ENCODE results near the gene GLI3. TPM values are rescaled to one million over a fixed set of nuclear protein-coding genes. Genes with fewer than 3 reads are reported as not detected.
A peak's percentile ranks its signal among the peaks of the same experiment; 100 is the strongest.

The GLI3 gene
- total and polyA plus RNA-seq, 2 of the 4 experiments (the other 2 are of a cell fraction): 1.3 to 3.9 TPM

- TF ChIP-seq MAFK (IDR thresholded peaks at IDR 0.05; ENCODE audit: low read depth, low read length): no peak
- 0 out of 2 replicates have a peak, but pooled peaks have one; percentile 26 for TF ChIP-seq BHLHE40 (IDR thresholded peaks at IDR 0.05; ENCODE audit: low read depth, low read length)
- peak; percentile 21; the same call in 1 of the 2 replicates for TF ChIP-seq RAD21 (IDR thresholded peaks at IDR 0.05; ENCODE audit: low read length)
Observed at GRCh38 chr7:41955893-41956675, 280.9 kb downstream of the GLI3 start (continued).

- H3K9me1 ChIP-seq (ENCODE audit: insufficient read depth, low read length): peaks cover 19% of the 10 kb centered on the region
- peak overlapping the region; percentile 26; the same call in 1 of the 2 replicates for H3K4ac ChIP-seq (ENCODE audit: low read depth, low read length)
- no peak overlapping the region for H2AK9ac ChIP-seq (replicated peaks; ENCODE audit: low read depth, low read length, poor library complexity)
- no peak overlapping the region for H2AFZ ChIP-seq (replicated peaks; ENCODE audit: low read length, poor library complexity)
- H2BK15ac ChIP-seq (ENCODE audit: low read depth, low read length): peak overlapping the region; percentile 77; the same call in 1 of the 3 replicates
- CTCF ChIA-PET: interaction anchor here (0.8 to 2.2 kb wide), 4 partner anchors 12 to 921 kb away, joined by 3 to 13 read pairs (median 5); no protein-coding TSS in a partner anchor
- dilution Hi-C loops (cut with HindIII; ENCODE audit: low sequenced_read_pairs, unreplicated experiment) (no loop called here), intact Hi-C loops (cut with micrococcal nuclease) (no loop called here), in situ Hi-C loops (cut with MboI; ENCODE audit: low sequenced_read_pairs) (no loop called here)
- peak overlapping the region; percentile 50; the same call in 1 of the 2 replicates for H3K14ac ChIP-seq (replicated peaks; ENCODE audit: low read depth, low read length)
- H3K9me3 ChIP-seq (ENCODE audit: control insufficient read depth, insufficient read depth, low read length): no peaks in the 10 kb centered on the region
- no peaks in the 10 kb centered on the region for H3K27me3 ChIP-seq (ENCODE audit: control insufficient read depth, insufficient read depth, low read length)
- no peak overlapping the region for H3K4me2 ChIP-seq (ENCODE audit: low read depth, low read length)
- no peak overlapping the region for H3K4me3 ChIP-seq (ENCODE audit: insufficient read depth, low read depth, low read length)
- H2BK20ac ChIP-seq (ENCODE audit: low read depth, low read length): peak overlapping the region; percentile 70; the same call in 1 of the 2 replicates
- no peak overlapping the region for H2BK5ac ChIP-seq (ENCODE audit: low read depth, low read length, poor library complexity, severe bottlenecking)
- no peaks in the 10 kb centered on the region for H4K20me1 ChIP-seq (ENCODE audit: insufficient read depth, low read length)
- H2AK5ac ChIP-seq (ENCODE audit: low read depth, low read length): no peak overlapping the region
- peaks cover 15% of the 10 kb centered on the region for H3K4me1 ChIP-seq (ENCODE audit: control insufficient read depth, insufficient read depth, low read length)
- peak; percentile 47 for ATAC-seq (ENCODE audit: low read depth)
- no peaks in the 10 kb centered on the region for H3K79me1 ChIP-seq (ENCODE audit: low read depth in 1 of 2, low read length in 2 of 2)
- peak overlapping the region; percentile 78 for H2BK120ac ChIP-seq (ENCODE audit: low read depth, low read length)
- no peaks in the 10 kb centered on the region for H3K36me3 ChIP-seq (ENCODE audit: control insufficient read depth, insufficient read depth, low read length)
- H4K5ac ChIP-seq (ENCODE audit: low read depth, low read length): no peak overlapping the region; the same call in 1 of the 2 replicates
- 0 out of 2 replicates have a peak overlapping the region, but pooled peaks have one; percentile 10 for H3K23ac ChIP-seq (ENCODE audit: low read depth, low read length)
- H3K18ac ChIP-seq (ENCODE audit: low read depth, low read length): no peak overlapping the region
- WGBS, 2 experiments (ENCODE audit: extremely low coverage in 2 of 2, insufficient read length in 1 of 2): no CpG with 5 or more reads among the region's 3 CpGs
- peak overlapping the region; percentile 27; the same call in 1 of the 2 replicates for H4K91ac ChIP-seq (ENCODE audit: insufficient read depth, low read depth, low read length)
- H4K8ac ChIP-seq (ENCODE audit: low read depth in 2 of 2, low read length in 2 of 2): 0 out of 4 replicates have a peak overlapping the region, but pooled peaks of 1 of the 2 experiments have one; percentile 10
- no peak overlapping the region for H3K56ac ChIP-seq (ENCODE audit: extremely low read depth, insufficient read depth, low read length)
- BruUV-seq (replicated peaks): no TSS peak
- H3K9ac ChIP-seq (ENCODE audit: low read depth, low read length): no peak overlapping the region
- H3K27ac ChIP-seq (ENCODE audit: insufficient read depth, low read length): peak overlapping the region; percentile 24; the same call in 1 of the 2 replicates
- no peak for DNase-seq
- POLR2A ChIA-PET (ENCODE audit: unreplicated experiment): interaction anchor here (0.6 to 1.0 kb wide), 2 partner anchors 13 to 781 kb away, joined by 3 read pairs; no protein-coding TSS in a partner anchor
- no peak for TF ChIP-seq NFE2L2 (IDR thresholded peaks at IDR 0.05; ENCODE audit: low read depth, low read length)
- no peak for TF ChIP-seq CEBPB (IDR thresholded peaks at IDR 0.05; ENCODE audit: low read depth, low read length)
- TF ChIP-seq ELK1 (IDR thresholded peaks at IDR 0.05; ENCODE audit: borderline replicate concordance, low read depth, low read length): no peak
- TF ChIP-seq MAZ (IDR thresholded peaks at IDR 0.05; ENCODE audit: borderline replicate concordance, low read depth, low read length): no peak
- no peak for TF ChIP-seq FOS (IDR thresholded peaks at IDR 0.05; ENCODE audit: low read depth, low read length)
- TF ChIP-seq USF2 (IDR thresholded peaks at IDR 0.05; ENCODE audit: low read depth, low read length): no peak
- no peak for TF ChIP-seq POLR2A (IDR thresholded peaks at IDR 0.05; ENCODE audit: low read depth, low read length)
- no peak for TF ChIP-seq RFX5 (IDR thresholded peaks at IDR 0.05; ENCODE audit: low read depth, low read length)
- TF ChIP-seq BHLHE40 (IDR thresholded peaks at IDR 0.05; ENCODE audit: low read depth, low read length): no peak
- no peak for TF ChIP-seq SMC3 (IDR thresholded peaks at IDR 0.05; ENCODE audit: low read depth, low read length)
- TF ChIP-seq MAFK (IDR thresholded peaks at IDR 0.05; ENCODE audit: low read depth, low read length): no peak
- no peak for TF ChIP-seq MXI1 (IDR thresholded peaks at IDR 0.05; ENCODE audit: borderline replicate concordance, low read depth, low read length)
- no peak for TF ChIP-seq CHD1 (IDR thresholded peaks at IDR 0.05; ENCODE audit: low read depth, low read length)
Observed at GRCh38 chr7:41955451-41955850, 281.6 kb downstream of the GLI3 start.

Data from IMR-90 (cell line).